Activated CD4-positive, alpha-beta T cell treated with anti-CD3 and anti-CD28 coated beads for 24 hours (primary cell): ENCODE measurements around the gene FHOD3.

Experiments
- DNase-seq, 2 donors: peaks; one replicate each; pipeline ENCODE4 v3.0.0-alpha.2; 2020; ENCODE audit warnings: low read depth in 2 of 2

Gene FHOD3

GRCh38 chr18:36381075-36381474, 83.6 kb downstream of the FHOD3 start:
- DNase-seq: no peak

DNA sequence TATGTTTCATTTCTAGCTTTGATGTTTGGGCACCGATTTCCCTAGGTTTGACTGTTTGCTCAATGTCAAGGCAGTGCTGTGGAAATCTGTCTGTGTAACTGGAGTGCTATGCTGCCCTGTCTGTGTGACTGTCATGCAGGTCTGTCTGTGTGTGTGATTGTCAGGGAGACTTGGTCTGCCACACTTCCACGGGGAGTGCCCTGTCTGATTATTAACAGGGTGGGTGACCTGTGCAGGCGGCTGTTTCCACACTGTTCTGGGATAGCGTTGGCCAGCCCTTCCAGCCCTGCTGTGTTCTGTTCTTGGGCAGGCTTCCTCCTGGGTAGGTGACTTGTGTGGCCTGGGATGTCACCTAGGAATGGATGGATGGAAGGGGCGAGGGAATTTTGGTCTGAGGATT, 85.3 kb downstream of the FHOD3 start:
- no peak for DNase-seq

DNA sequence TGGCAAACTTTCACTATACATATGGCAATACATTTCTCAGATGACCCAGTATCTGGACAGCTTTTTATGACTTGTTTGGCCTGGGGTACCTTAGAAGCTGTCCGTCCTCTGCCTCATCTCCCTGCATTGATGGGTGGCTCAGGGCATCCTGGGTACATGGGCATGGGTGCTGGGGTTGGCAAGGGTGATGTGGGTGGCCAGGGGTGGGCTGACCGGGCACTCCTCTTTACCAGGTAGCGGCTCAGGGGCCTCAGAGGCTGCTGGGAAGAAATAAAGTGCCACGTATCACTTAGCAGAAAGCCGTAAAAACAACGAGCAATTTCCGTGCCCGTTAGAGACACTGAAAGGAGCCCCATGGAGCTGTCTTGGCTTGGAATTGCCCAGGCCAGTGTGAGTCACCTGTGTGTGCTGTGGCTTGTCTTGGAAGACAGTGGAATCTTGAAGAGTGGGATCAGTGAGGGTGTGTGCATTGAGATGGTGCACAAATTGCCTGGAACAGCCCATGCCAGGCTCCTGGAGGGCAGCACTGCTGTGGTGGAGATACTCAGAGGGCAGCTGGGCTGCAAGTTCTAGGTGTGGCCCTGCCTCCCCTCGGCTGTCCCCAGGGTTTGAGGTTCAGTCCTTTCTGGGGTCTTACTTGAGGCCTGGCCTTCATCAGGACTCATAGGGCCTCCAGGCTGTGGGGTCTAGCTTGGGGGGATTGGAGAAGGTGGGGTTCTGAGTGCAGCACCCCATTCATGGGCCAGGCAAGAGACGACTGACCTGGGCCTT, 88.8 kb downstream of the FHOD3 start:
- no peak for DNase-seq

DNA sequence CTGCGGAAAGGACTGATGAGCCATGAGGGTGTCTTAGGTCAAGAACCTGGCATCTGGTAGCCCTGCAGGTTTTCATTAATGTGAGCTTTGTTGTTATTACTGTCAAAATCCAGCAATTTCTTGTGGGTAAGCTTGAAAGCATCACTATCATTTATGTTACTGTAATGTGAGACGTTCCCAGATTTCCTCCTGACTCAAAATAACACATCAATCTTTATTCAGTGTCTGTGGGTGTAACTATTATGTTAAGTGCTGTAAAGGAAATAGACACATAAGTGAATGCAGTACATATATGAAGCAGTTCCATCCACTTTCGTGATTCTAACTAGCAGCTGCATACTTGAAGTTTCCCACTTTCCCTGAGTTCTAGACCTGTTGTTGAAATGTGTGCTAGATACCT, 89.8 kb downstream of the FHOD3 start:
- no peak for DNase-seq

GRCh38 chr18:36388310-36388709, 90.8 kb downstream of the FHOD3 start:
- DNase-seq: no peak

GRCh38 chr18:36389027-36389426, 91.5 kb downstream of the FHOD3 start:
- DNase-seq: no peak

- no peak for DNase-seq
These were observed 92.5 kb downstream of the FHOD3 start for GRCh38 chr18:36389811-36390581.

GRCh38 chr18:36391426-36392145, 94.1 kb downstream of the FHOD3 start:
- no peak for DNase-seq

GRCh38 chr18:36392164-36392978, 94.9 kb downstream of the FHOD3 start:
- DNase-seq: no peak

DNA sequence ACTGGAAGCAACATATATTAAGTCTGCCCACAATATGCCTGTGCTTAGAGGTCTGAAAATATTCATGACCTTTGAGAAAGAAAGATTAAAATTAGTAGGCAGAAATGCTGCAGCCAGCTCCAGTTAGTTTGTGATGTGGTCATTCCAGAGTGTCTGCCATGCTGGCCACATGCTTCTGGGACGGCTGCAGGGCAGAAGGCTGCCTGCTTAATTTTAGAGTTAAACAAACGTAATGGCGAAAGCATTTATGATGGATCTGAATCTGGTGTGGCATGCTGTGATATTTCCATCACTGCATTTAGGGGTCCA, 95.4 kb downstream of the FHOD3 start:
- DNase-seq: no peak

DNA sequence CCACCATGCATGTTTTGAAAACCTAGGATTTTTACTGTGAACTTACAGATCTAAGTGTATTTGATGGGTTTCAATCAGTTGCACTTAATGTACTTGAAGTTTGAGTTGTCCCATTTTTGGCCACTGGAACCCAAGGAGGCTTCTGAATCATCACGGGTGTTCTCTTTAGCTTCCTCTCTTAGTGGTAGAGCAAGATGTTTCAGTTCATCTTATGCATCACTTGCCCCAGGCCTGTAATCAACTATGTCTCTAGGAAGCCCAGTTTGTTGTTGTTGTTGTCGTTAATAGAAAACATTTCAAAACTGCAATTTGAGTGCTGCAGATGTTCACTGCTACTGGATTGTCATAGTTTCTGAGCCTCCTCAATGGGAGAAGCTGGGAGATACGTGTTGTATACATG, 97.0 kb downstream of the FHOD3 start:
- DNase-seq: no peak

DNA sequence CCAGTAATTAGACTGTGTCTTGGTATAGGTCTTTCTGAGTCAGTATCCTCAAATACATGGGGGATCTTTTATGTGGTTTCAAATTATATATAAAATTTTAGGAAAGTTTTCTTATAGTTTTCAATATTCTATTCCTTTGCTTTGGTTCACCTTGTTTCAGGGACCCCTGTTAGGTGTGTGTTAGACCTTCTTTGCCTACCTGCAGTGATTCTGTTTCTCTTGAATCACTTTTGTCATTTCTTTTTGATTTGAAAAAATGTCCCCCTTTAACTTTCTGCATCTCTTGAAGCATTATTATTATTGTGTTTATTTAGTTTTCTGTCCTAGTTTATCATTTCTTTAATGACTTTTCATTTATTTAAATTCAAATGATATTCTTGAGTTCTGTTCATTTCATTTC, 98.7 kb downstream of the FHOD3 start:
- no peak for DNase-seq

DNA sequence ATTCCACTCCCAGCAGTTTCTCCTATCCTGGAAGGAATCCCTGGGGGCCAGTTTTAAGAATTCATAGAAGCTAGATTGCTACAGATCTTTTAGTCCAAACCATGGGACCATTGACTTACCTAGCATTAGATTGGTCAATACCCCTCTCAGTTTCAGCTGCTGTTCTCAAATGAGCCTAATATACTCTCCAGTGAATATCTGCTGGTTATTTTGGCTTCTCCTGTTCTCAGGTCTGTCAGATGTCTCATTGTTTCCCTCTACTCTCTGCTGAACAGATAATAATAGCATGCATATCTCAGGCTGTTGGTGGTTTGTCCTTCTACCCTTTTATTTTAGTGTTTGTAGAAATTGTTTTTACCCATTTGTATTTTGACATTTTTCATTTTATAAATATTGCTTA, 99.5 kb downstream of the FHOD3 start:
- DNase-seq: no peak

GRCh38 chr18:36398419-36398818, 100.9 kb downstream of the FHOD3 start:
- no peak for DNase-seq

DNA sequence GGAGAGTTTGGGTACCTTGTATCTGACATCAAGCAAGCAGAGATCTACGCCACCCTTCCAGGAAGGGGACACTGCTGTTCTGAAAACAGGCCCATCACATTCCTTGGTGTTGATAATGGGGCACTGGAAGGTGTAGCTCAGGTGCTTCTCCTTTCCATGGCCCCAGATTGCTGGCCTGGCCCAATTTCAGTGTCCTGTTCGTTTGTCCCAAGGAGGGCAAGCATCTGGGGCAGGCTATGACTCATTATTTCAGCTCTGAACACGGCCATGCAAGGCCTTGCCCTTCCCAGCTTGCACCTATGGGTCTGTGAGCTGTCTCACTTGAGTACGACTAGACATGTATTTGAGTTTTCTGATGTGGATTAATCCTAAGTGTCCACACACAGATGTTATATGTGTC, 101.5 kb downstream of the FHOD3 start:
- DNase-seq: no peak

DNA sequence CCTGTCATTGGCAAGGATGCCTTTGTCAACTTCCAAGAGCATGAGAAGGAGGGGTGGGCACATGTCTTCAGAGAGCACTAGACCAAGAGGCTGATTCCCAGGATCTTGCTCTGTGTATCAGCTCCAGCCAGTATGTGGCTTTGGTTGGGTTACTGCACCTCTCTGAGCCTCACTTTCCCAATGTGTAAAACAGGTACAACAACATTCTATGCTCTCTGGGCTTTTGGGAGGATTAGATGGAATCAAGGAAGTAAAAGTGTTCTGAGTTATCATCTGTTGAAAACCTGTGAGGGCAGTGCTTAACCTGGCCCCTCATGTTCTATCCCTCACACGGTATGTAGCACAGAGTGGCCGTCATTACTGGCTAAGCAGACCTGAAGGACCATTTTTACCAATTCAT, 103.9 kb downstream of the FHOD3 start:
- DNase-seq: no peak

GRCh38 chr18:36402765-36403396, 105.4 kb downstream of the FHOD3 start:
- no peak for DNase-seq

- DNase-seq: no peak
These were observed 106.6 kb downstream of the FHOD3 start for GRCh38 chr18:36403896-36404820.

- DNase-seq: no peak
These were observed 108.1 kb downstream of the FHOD3 start for GRCh38 chr18:36405611-36406010.

DNA sequence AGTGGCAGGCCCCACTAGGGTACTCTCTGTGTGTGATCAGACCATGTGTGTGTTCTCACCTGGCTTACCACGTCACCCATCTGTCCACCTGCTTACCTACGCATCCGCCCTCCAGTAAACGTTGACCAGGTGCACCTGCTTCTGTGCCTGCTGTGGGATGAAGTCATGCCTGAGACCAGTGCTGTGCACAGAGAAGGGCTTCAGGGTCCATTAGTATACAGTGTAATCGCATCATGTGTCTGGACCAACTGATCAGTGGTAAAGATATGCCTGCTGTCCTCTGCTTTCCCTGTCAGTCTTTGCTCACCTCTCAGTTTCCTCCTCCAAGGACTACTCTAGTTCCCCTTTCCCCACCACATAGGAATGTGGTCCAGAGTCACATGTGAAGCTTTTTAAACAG, 109.3 kb downstream of the FHOD3 start:
- DNase-seq: no peak
